NCI-H2196 treated with DMSO at 0.1 percent for 48 hours (cell line): Measurements from ENCODE around the gene C4A.
"Not testable (repeated sequence)": the region's sequence is repeated elsewhere in the genome, so short reads cannot be mapped to it uniquely, and the experiment has no call there.

Experiments used
- DNase-seq: peaks from one replicate; lab custom pipeline; 2025; ENCODE audit not compliant: unreplicated experiment; lab: John Stamatoyannopoulos, UW

C4A gene

DNA sequence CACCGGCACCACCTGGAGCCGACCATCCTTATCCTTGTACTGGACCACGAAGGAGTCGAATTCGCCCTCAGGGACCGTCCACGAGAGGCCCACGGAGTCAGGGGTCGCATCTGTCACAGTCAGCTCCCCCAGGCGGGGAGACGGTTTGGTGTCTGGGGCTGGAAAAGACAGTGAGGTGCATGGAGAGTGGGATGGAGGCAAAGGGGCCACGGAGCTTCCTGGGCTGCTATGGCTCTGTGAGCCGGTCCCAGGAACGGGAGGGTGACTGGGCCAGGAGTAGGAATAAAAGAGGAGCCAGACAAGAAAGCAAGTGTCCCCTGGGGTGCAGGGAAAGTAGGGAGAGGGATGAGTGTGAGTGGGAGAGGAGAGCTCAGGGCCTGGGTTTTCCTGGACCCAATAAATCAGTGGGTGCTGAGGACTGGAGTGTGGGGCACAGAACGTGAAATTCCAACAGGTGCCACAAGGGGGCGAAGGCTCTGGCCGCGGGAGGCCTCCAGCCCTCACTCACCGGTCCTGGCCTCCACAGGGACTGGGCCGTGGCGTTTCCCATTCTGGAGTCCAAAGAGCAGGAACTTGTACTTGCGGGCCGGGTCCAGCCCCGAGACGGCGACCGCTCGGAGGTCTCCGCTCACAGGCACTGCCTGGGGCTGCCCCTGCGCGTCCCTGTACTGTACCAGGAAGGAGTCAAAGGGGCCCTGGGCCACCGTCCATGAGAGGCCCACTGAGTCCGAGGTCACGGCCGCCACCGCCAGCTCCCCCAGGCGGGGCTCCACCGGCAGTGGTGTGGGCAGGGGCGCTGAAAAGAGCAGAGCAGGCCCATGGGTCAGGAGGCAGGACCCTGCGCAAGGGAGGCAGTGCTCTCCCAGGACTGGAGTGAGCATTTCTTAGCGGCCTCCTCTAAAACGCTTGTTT, 66.3 kb downstream of the C4A start:
- DNase-seq: no peak

DNA sequence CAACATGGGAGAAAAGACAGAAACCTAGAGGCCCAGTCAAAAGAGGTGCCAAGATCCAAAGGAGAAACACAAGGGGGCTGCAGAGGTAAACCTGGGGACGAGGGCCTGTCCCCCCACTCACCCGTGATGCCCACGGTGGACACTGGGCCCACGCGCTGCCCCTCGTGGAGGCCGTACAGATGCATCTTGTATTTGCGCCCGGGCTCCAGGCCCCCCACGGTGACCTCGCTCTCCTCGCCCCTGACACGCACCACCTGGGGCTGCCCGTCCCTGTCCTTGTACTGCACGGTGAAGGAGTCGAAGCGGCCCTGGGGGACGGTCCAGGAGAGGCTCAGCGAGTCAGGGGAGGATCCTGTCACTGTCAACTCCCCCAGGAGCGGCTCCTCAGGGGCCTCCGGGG, 67.3 kb downstream of the C4A start:
- DNase-seq: not testable (repeated sequence)

DNA sequence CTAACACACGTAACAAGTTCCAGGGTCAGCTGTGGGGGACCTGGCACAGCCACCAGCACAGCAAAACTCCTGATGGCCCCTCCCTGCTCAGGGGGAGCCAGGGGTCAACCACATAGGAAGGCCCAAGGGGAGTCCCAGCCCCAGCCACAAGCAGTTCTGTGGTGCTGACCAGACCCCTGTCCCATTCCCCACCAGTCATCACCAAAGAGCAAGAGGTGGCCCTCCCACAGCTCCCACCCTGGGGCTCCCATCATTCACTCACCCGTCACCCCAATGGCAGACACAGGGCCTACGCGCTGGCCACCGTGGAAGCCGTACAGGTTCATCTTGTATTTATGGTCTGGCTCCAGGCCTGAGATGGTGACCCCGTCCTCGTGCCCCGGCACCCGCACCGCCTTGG, 67.9 kb downstream of the C4A start:
- DNase-seq: not testable (repeated sequence)

DNA sequence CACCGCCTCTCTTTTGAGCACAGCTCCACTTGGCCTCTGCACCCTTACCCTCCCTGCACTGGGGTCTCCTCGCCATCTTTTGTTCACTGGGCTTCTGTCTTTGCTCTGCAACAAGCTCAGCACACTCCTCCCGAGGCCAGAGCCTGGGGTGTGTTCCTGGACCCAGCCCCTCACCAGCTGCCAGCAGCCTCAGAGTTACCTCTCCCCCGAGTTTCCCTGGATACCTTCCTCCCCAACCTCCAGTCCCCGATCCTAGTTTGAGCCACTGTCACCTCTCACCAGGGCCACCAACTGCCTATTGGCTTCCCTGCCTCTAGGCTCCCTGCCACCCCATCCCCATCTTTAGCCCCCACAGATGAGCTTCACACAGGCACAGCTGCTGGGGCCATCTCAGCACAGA, 68.7 kb downstream of the C4A start:
- no peak for DNase-seq
